NCI-H2107 treated with DMSO at 0.1 percent for 48 hours (cell line): ENCODE measurements around the gene ARL3.
A peak's percentile ranks its signal among the peaks of the same experiment; 100 is the strongest.
"Not testable (repeated sequence)": the region's sequence is repeated elsewhere in the genome, so short reads cannot be mapped to it uniquely, and the experiment has no call there.

Experiments
- DNase-seq: peaks from one replicate; lab custom pipeline; 2025; ENCODE audit not compliant: unreplicated experiment; lab: John Stamatoyannopoulos, UW

ARL3 gene

DNA sequence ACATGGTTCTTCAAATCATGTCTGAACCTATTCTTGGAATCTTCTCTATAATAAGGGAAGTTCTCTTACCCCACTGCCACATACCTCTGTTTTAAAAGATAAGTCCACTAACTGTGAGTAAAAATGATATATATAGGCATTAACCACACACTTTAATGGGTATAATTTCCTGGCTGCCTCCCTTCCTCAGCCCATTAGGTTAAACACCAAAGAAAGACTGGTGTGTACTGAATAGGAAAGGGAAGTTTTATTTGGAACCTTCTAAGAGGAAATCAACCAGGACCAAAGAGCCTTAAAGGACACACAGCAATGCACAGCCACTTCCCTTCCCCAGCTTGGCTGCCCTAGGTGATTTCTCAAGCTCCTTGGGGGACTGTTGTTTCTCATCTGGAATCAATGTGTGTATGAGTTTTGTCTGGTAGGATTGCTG, 24.5 kb upstream of the ARL3 start:
- DNase-seq, result no peak

- no peak for DNase-seq
These were observed 20.9 kb upstream of the ARL3 start for GRCh38 chr10:102735065-102735562.

DNA sequence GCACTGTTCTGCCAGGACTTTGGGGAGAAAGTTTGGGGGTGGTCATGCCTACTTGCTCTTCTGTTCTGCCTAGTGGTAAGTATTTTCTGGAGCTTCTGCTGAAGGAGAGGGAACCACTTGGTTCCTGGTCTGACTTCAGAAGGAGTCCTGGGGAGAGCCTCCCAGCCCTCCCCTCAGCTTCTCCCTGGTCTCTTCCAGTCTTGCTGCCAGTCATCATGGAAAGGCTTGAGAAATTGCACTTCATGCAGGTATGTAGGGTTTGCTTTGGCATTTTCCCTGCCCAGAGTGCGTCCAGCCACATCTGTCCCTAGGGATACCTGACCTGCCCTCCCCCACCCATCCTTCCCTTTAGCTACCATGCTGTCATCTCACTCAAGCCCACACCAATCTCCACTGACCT, 18.5 kb upstream of the ARL3 start:
- DNase-seq, result no peak

DNA sequence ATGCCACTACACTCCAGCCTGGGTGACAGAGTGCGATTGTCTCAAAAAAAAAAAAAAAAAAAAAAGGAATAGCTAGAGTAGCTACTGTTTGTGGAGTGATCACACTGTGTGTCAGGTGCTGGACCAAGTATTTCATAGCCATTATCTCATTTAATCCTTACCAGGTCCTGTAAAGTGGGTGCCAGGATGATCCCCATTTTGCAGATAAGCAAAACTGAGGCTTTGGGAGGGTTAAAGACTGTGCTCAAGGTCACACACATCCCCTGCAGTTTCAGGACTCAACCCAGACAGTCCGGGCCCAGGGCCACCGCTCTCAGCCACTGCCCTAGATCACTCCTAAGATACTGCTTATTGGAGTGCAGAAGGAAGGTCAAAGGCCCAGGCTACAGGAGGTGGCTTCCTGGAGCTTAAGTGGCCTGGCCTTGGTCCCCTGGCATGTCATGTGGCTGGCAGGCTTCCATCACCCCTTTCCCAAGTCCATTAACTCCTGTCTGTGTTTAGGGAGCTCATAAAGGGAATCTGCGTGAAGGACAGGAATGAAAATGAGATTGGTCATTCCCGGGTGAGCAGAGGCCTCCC, 17.1 kb upstream of the ARL3 start:
- DNase-seq, result no peak

- peak; percentile 20 for DNase-seq
These were observed 15.1 kb upstream of the ARL3 start for GRCh38 chr10:102729029-102730026.

GRCh38 chr10:102727037-102727818, 13.0 kb upstream of the ARL3 start:
- DNase-seq, result no peak

- no peak for DNase-seq
These were observed 12.1 kb upstream of the ARL3 start for GRCh38 chr10:102726274-102726673.

DNA sequence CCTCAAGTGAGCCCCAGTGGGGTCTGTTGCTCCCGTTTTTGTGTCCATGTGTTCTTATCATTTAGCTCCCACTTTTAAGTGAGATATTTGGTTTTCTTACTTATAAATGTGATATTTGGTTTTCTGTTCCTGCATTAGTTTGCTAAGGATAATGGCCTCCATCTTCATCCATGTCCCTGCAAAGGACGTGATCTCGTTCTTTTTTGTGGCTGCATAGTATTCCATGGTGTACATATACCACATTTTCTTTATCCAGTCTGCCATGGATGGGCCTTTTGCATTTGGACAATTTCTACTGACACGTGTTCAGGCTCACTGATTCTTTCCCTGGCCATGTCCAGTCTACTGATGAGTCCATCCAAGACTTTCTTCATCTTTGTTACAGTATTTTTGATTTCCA, 9.8 kb upstream of the ARL3 start:
- no peak for DNase-seq

DNA sequence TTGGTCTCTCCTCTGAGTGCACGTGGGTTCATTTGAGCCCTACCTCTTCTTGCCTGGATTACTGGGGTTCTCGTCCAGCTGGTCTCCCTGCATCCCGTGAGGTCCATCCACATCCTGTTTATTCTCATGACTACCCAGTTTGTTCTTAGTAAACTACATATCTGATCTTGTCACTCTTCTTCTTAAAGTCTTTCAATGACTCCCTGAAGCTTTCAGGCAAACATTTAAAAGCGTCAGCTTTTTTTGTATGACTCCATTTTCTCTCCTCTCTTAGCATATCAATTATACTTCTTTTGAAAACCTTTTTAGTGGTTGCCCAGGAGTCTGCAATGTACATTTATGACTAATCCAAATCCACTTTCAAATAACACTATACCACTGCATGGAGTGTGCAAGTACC, 7.8 kb upstream of the ARL3 start:
- DNase-seq, result no peak

DNA sequence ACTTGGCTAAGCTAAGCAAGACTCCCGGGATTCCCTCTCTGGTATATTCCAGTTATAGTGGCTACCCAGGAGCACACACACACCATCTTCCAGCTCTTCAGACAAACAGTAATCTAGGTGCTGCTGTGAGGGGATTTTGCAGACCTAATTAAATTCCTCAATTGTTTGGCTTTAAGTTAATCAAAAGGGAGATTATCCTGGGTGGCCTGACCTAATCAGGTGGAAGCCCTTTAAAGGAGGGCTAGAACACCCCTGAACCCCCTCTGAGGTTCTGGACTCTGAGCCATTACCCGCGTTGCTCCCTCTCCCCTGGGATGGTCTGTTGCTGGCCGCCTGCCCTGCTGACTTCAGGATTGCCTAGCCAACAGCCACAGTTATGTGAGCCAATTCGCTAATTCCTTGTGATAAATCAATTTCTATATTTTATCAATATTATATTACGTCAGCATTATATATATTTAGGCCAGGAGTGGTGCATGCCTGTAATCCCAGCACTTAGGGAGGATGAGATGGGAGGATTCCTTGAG, 6.6 kb upstream of the ARL3 start:
- no peak for DNase-seq

- DNase-seq, result no peak
These were observed 6.1 kb upstream of the ARL3 start for GRCh38 chr10:102720337-102720736.

GRCh38 chr10:102718220-102718619, 4.0 kb upstream of the ARL3 start:
- no peak for DNase-seq

DNA sequence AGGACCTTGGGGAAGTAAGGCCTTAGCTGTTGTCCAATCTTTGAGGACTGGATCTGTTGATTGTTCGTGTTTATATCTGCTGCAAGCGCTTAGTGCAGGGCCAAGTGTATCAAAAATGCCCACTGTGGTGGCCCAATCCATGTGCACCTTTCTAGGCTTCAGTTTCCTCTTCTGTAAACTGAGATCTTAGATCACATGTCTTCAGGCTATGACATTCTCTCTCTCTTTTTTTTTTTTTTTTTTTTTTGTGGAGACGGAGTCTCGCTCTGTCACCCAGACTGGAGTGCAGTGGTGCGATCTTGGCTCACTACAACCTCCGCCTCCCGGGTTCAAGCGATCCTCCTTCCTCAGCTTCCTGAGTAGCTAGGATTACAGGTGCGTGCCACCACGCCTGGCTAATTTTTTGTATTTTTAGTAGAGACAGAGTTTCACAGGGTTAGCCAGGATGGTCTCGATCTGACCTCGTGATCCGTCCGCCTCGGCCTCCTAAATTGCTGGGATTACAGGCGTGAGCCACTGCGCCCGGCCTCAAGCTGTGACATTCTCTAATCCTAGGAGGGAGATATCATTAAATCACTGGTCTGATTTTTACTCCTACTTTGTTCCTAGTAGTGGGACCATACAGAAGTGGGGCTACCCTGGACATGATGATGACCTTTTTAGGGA, 2.8 kb upstream of the ARL3 start:
- not testable (repeated sequence) for DNase-seq

GRCh38 chr10:102715880-102716279, 1.7 kb upstream of the ARL3 start:
- no peak for DNase-seq

DNA sequence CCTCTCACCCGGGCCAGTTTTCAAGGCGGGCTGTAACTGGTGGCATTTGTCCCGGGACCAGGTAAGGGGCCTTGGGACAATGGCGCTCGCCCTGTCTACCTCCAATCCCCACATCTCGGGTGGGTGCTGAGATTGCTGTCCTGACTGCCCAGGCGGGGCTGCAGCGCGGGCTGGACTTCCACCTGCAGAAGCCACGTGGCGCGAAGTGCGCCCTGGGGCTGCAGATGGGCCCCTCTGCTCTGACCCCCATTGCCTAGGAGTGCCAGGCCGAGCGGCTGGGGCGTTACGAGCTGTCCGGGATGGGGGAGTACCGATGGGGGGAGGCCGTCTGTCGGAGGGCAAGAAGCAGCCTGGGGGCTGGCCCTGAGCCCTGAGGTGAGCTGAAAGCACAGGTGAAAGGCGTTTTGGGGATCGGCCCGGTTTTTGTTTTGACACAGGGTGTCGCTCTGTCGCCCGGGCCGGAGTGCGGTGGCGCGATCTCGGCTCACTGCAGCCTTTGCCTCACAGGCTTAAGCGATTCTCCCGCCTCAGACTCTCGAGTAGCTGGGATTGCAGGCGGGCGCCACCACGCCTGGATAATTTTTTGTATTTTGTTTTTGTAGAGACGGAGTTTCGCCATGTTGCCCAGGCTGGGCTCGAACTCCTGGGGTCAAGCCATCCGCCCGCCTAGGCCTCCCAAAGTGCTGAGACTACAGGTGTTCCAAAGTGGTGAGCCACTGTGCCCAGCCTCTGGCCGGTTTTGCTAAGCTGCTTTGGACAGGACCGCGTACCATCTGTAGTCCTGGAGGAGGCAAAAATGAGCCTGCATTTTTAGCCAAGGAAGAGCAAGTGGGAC, 641 bp upstream of the ARL3 start, which contains the start of gene SFXN2:
Gene SFXN2, plus strand, starts transcription at position 16 of the 835 bp plus-strand sequence. CDS start 12,001 bp downstream, outside the sequence.
- no peak for DNase-seq

GRCh38 chr10:102713539-102713813, 721 bp downstream of the ARL3 start:
- DNase-seq, result no peak

- no peak for DNase-seq
These were observed 1.2 kb downstream of the ARL3 start for GRCh38 chr10:102712843-102713538.

GRCh38 chr10:102712089-102712488, 2.1 kb downstream of the ARL3 start:
- DNase-seq, result no peak

DNA sequence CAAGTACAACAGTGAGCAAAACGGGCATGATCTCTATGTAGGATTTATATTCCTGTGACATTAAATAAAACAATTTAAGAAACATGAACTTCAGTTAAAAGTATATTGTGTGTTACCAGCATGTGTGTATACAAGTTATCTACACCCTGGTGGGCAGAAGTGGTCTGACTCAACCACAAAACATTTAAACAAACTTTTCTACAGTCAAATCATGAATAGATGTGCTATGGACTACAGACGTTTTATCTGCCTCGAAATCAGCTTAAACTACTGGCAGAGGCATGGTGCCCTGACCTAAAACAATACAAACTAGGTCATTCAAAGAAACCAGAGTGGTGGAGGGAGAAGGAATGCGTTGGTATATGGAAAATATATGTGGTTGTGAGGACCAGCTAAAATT, 3.6 kb downstream of the ARL3 start:
- DNase-seq, result no peak
